HL-60/S4 treated with phorbol 12-myristate 13-acetate at 8.2 ng/mL for 4 days and 3 days (cell line): ENCODE data around the gene RIPK4.

Experiments
- in situ Hi-C: fragments of 300-500 bp; cut with MboI; formaldehyde crosslinking; loops from 2 replicates; pipeline ENCODE4 v1.15.0; 2022; ENCODE audit warnings: low sequenced_read_pairs

Gene RIPK4

GRCh38 chr21:41755934-41756773 lies 10.7 kb downstream of the RIPK4 start:
- in situ Hi-C loops, result no loop called here

- in situ Hi-C loops, result no loop called here
These were observed 11.5 kb downstream of the RIPK4 start for GRCh38 chr21:41755258-41755933.

GRCh38 chr21:41754479-41754891 lies 12.4 kb downstream of the RIPK4 start:
- in situ Hi-C loops, result no loop called here

- in situ Hi-C loops, result no loop called here
These were observed 13.6 kb downstream of the RIPK4 start for GRCh38 chr21:41753006-41753898.

- in situ Hi-C loops, result no loop called here
These were observed 14.6 kb downstream of the RIPK4 start for GRCh38 chr21:41752231-41752681.

- in situ Hi-C loops, result no loop called here
These were observed 15.2 kb downstream of the RIPK4 start for GRCh38 chr21:41751611-41752011.

GRCh38 chr21:41750532-41751151 lies 16.2 kb downstream of the RIPK4 start:
- in situ Hi-C loops, result no loop called here

- in situ Hi-C loops, result no loop called here
These were observed 16.8 kb downstream of the RIPK4 start for GRCh38 chr21:41750051-41750450.

- in situ Hi-C loops, result no loop called here
These were observed 17.6 kb downstream of the RIPK4 start for GRCh38 chr21:41749286-41749685.

- in situ Hi-C loops, result no loop called here
These were observed 18.7 kb downstream of the RIPK4 start for GRCh38 chr21:41747943-41748738.

- in situ Hi-C loops, result no loop called here
These were observed 20.2 kb downstream of the RIPK4 start for GRCh38 chr21:41746744-41747006.

GRCh38 chr21:41745971-41746743 lies 20.7 kb downstream of the RIPK4 start:
- in situ Hi-C loops, result no loop called here

GRCh38 chr21:41745026-41745820 lies 21.6 kb downstream of the RIPK4 start:
- in situ Hi-C loops, result no loop called here

- in situ Hi-C loops, result no loop called here
These were observed 22.6 kb downstream of the RIPK4 start for GRCh38 chr21:41744028-41744930.

GRCh38 chr21:41743321-41744027 lies 23.4 kb downstream of the RIPK4 start:
- in situ Hi-C loops, result no loop called here

GRCh38 chr21:41742073-41742875 lies 24.6 kb downstream of the RIPK4 start:
- in situ Hi-C loops, result no loop called here
